Activated naive CD4-positive, alpha-beta T cell treated with anti-CD3 and anti-CD28 coated beads, Interleukin-2, amount 50 U/mL, for 72 hours (primary cell): ENCODE results near the gene NIP7. TPM values are rescaled to one million over a fixed set of nuclear protein-coding genes. Genes with fewer than 3 reads are reported as not detected.
"Not testable (repeated sequence)": the region's sequence is repeated elsewhere in the genome, so short reads cannot be mapped to it uniquely, and the experiment has no call there.

Source experiments
- ATAC-seq, 2 donors: fragments of 150-1000 bp; cut with Tn5 transposase; 2 replicates each; pipeline ENCODE4 v1.10.0; 2021; ENCODE audit warnings: mild to moderate bottlenecking in 2 of 2, moderate library complexity in 2 of 2
- DNase-seq, 2 donors: peaks; one replicate each; pipeline ENCODE4 v3.0.0; 2021 to 2022; ENCODE audit warnings: low spot score in 2 of 2
- H3K27ac Mint-ChIP-seq, 2 donors: one replicate each; pipeline ENCODE4 v1.8.0; 2022; ENCODE audit warnings: mild to moderate bottlenecking in 2 of 2, mixed read lengths in 2 of 2
- H3K36me3 Mint-ChIP-seq, 2 donors: one replicate each; pipeline ENCODE4 v1.8.0; 2022; ENCODE audit warnings: mixed read lengths in 2 of 2
- H3K9me3 Mint-ChIP-seq, 2 donors: one replicate each; pipeline ENCODE4 v1.8.0; 2022; ENCODE audit warnings: mixed read lengths in 2 of 2
- total RNA-seq, 2 donors: library from RNA; stranded (reverse); gene quantifications; one replicate each; pipeline ENCODE4 v1.2.3, GENCODE V29; 2022

Gene NIP7
- total RNA-seq, 2 donors from 2014 or later: 35.8 to 44.7 TPM

GRCh38 chr16:69360070-69360469, 20.5 kb downstream of the NIP7 start:
- not testable (repeated sequence) for H3K36me3 Mint-ChIP-seq, DNase-seq, H3K27ac Mint-ChIP-seq, H3K9me3 Mint-ChIP-seq, ATAC-seq

GRCh38 chr16:69363281-69363717, 23.7 kb downstream of the NIP7 start:
- H3K36me3 Mint-ChIP-seq: peaks cover 5 to 6% of the 10 kb centered on the region in 2 donors
- no peak overlapping the region for H3K27ac Mint-ChIP-seq
- ATAC-seq (no peak), DNase-seq (no peak)
- no peaks in the 10 kb centered on the region for H3K9me3 Mint-ChIP-seq

- DNase-seq (no peak), ATAC-seq (no peak)
- Mint-ChIP-seq H3K9me3 (no peaks in the 10 kb centered on the region), H3K36me3 (peaks cover 5 to 6% of the 10 kb centered on the region in 2 donors), H3K27ac (no peak overlapping the region)
Observed at GRCh38 chr16:69364088-69364487, 24.5 kb downstream of the NIP7 start.

- Mint-ChIP-seq H3K27ac (peak overlapping the region in 1 of 2 donors; percentile 58), H3K9me3 (no peaks in the 10 kb centered on the region), H3K36me3 (peaks cover 5 to 21% of the 10 kb centered on the region in 2 donors)
- DNase-seq (no peak), ATAC-seq (no peak)
Observed at GRCh38 chr16:69365901-69366300, 26.3 kb downstream of the NIP7 start.

GRCh38 chr16:69366431-69366830, 26.9 kb downstream of the NIP7 start:
- Mint-ChIP-seq H3K9me3 (no peaks in the 10 kb centered on the region), H3K27ac (peak overlapping the region in 1 of 2 donors; percentile 81), H3K36me3 (peaks cover 5 to 22% of the 10 kb centered on the region in 2 donors)
- no peak for ATAC-seq
- no peak for DNase-seq

- Mint-ChIP-seq H3K9me3 (no peaks in the 10 kb centered on the region), H3K36me3 (peaks cover 5 to 22% of the 10 kb centered on the region in 2 donors), H3K27ac (peak overlapping the region; percentile 23 to 74)
- ATAC-seq (no peak), DNase-seq (no peak)
Observed at GRCh38 chr16:69367980-69368379, 28.4 kb downstream of the NIP7 start.

GRCh38 chr16:69368866-69369265, 29.3 kb downstream of the NIP7 start:
- H3K36me3 Mint-ChIP-seq: peaks cover 5 to 22% of the 10 kb centered on the region in 2 donors
- DNase-seq (no peak), ATAC-seq (no peak)
- H3K9me3 Mint-ChIP-seq: no peaks in the 10 kb centered on the region
- H3K27ac Mint-ChIP-seq: no peak overlapping the region

GRCh38 chr16:69371564-69371963, 32.0 kb downstream of the NIP7 start:
- Mint-ChIP-seq H3K36me3 (peaks cover 0 to 27% of the 10 kb centered on the region in 2 donors), H3K27ac (peak overlapping the region; percentile 29 to 46), H3K9me3 (no peaks in the 10 kb centered on the region)
- DNase-seq: no peak
- ATAC-seq: no peak

- no peak for ATAC-seq
- Mint-ChIP-seq H3K36me3 (peaks cover 5 to 28% of the 10 kb centered on the region in 2 donors), H3K27ac (peak overlapping the region in 1 of 2 donors; percentile 47), H3K9me3 (no peaks in the 10 kb centered on the region)
- DNase-seq: no peak
Observed at GRCh38 chr16:69373019-69373418, 33.4 kb downstream of the NIP7 start.

- peak overlapping the region in 1 of 2 donors; percentile 65 for H3K27ac Mint-ChIP-seq
- ATAC-seq (no peak), DNase-seq (no peak)
- peaks cover 6 to 19% of the 10 kb centered on the region in 2 donors for H3K36me3 Mint-ChIP-seq
- H3K9me3 Mint-ChIP-seq: no peaks in the 10 kb centered on the region
Observed at GRCh38 chr16:69376393-69377059, 37.0 kb downstream of the NIP7 start.

- DNase-seq: no peak
- H3K36me3 Mint-ChIP-seq: peaks cover 10 to 32% of the 10 kb centered on the region in 2 donors
Observed at GRCh38 chr16:69378036-69378435, 38.5 kb downstream of the NIP7 start.

GRCh38 chr16:69378760-69379159, 39.2 kb downstream of the NIP7 start:
- no peak for ATAC-seq
- no peaks in the 10 kb centered on the region for H3K9me3 Mint-ChIP-seq
- H3K36me3 Mint-ChIP-seq: peaks cover 13 to 39% of the 10 kb centered on the region in 2 donors
- H3K27ac Mint-ChIP-seq: peak overlapping the region; percentile 72 to 87
- DNase-seq: no peak

More at GRCh38 chr16:69378036-69378435, 38.5 kb downstream of the NIP7 start:
- Mint-ChIP-seq H3K9me3 (no peaks in the 10 kb centered on the region), H3K27ac (peak overlapping the region in 1 of 2 donors; percentile 72)
- no peak for ATAC-seq

- ATAC-seq (no peak), DNase-seq (no peak)
- Mint-ChIP-seq H3K27ac (peak overlapping the region in 1 of 2 donors; percentile 68), H3K36me3 (peaks cover 34 to 53% of the 10 kb centered on the region in 2 donors), H3K9me3 (no peaks in the 10 kb centered on the region)
Observed at GRCh38 chr16:69381231-69381630, 41.7 kb downstream of the NIP7 start.

GRCh38 chr16:69382421-69382820, 42.8 kb downstream of the NIP7 start:
- ATAC-seq: no peak
- no peak for DNase-seq
- Mint-ChIP-seq H3K27ac (peak overlapping the region in 1 of 2 donors; percentile 72), H3K36me3 (peaks cover 34 to 49% of the 10 kb centered on the region in 2 donors), H3K9me3 (no peaks in the 10 kb centered on the region)

GRCh38 chr16:69384974-69385373, 45.4 kb downstream of the NIP7 start:
- Mint-ChIP-seq H3K27ac (peak overlapping the region; percentile 95 to 96), H3K9me3 (no peaks in the 10 kb centered on the region), H3K36me3 (peaks cover 28 to 42% of the 10 kb centered on the region in 2 donors)
- DNase-seq (no peak), ATAC-seq (no peak)

- peak overlapping the region in 1 of 2 donors; percentile 96 for H3K27ac Mint-ChIP-seq
- peaks cover 28 to 36% of the 10 kb centered on the region in 2 donors for H3K36me3 Mint-ChIP-seq
Observed at GRCh38 chr16:69386596-69386995, 47.0 kb downstream of the NIP7 start.

More at GRCh38 chr16:69386596-69386995, 47.0 kb downstream of the NIP7 start:
- no peaks in the 10 kb centered on the region for H3K9me3 Mint-ChIP-seq
- DNase-seq (no peak), ATAC-seq (no peak)
